ENCODE data around the gene OR52I1.

- TF ChIP-seq CTCF (IDR thresholded peaks at IDR 0.05) (no peak), ZFX (IDR thresholded peaks at IDR 0.05; ENCODE audit: borderline replicate concordance) (no peak)
Observed at GRCh38 chr11:4644233-4644632, 50.4 kb downstream of the OR52I1 start.
